Amygdala (tissue), 56 donors: Measurements from ENCODE around the gene FAM107B.
A peak's percentile ranks its signal among the peaks of the same experiment; 100 is the strongest.
"Not testable (repeated sequence)": the region's sequence is repeated elsewhere in the genome, so short reads cannot be mapped to it uniquely, and the experiment has no call there.

Experiments
- DNase-seq, 56 donors: peaks; one replicate each; lab custom pipeline; 2025; lab: John Stamatoyannopoulos, UW

Gene FAM107B

DNA sequence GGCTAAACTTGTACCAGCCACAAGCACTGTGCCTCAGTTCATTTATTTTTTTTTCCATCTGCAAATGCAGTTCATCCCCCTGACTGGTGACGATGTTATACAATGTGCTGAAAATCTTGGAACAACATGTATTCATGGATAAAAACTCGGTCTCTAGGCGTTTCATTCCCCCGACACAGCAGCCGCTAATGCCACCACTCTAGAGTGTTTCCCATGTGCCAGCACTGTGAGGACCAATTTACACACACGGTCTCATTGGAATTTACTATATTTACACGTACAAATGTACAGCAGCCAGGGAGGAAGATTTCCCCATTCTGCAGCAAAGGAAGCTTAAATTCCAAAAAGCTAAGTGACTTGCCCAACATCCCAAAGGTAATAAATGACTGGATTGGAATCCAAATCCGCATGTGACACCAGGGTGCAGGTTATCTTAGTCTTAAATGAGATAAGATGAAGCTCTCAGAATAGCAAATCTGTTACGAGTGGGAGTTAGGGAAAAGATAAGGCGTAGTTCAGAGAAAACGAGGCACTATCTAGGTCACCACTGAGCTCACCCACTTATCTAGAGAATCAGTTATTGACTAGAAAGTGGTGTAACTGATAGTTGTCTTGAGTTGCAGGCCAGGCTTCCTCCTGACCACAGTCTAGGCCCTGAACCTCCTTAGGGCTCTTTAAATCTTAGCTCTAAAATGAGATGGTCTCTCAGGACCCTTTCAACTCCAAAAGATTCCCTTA lies 36.7 kb downstream of the FAM107B start:
- no peak for DNase-seq

GRCh38 chr10:14736600-14737081 lies 38.1 kb downstream of the FAM107B start:
- DNase-seq, result peak in 4 of 56 donors; percentile 3 to 17 (median 12)

GRCh38 chr10:14736043-14736442 lies 38.7 kb downstream of the FAM107B start:
- DNase-seq, result no peak

- DNase-seq, result no peak
Measured at GRCh38 chr10:14731875-14732512, 42.7 kb downstream of the FAM107B start.

GRCh38 chr10:14728346-14728745 lies 46.4 kb downstream of the FAM107B start:
- no peak for DNase-seq

- DNase-seq, result no peak
Measured at GRCh38 chr10:14727924-14728323, 46.8 kb downstream of the FAM107B start.

GRCh38 chr10:14727465-14727864 lies 47.2 kb downstream of the FAM107B start:
- no peak for DNase-seq

DNA sequence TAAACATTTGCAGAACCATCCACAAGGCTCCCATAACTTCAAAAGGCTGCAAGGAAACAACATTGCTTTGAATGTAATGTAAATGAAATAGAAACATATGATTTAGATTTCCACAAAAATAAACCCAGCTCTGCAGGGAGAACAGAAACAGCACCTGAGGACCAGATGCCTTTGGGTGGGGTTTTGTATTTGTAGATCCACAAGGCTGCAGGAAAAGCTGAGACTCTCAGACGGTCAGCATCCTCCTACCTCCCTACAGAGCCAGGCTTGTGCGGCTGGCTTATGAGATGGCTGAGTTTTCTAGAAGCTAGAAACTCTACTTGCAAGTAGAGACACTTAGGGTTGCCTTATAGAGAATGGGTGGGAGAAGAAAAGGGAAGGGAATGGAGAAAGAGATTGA lies 49.8 kb downstream of the FAM107B start:
- no peak for DNase-seq

DNA sequence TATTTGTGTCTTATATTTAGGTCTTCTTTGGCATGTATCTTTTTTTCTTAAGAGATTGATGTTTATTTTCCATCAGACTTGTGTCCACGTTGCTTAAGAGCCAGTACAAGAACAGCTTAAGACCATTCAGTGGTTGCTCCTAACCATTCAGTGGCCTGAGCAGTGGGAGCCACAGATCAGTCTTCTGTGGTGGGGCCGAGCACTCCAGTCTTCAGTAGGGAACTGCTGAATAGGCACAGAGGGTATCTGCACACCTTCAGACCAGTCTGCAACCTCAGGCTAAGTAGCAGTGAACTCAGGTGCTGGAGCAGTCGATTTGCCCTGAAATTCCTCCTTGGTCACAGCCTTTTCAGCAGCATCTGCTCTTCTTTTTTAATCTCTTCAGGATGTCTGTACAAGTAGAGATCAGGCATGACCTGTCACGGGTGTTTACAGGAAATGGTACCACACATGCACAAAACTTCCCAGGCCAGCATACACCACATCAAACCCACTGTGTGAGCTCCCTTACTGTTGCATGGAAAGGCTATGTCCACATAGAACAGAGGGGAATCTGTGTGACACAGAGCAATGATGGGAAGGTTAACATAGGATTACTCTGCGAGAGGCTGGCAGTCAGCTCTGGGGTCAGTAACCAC lies 51.5 kb downstream of the FAM107B start:
- no peak for DNase-seq

GRCh38 chr10:14717552-14717951 lies 57.1 kb downstream of the FAM107B start:
- no peak for DNase-seq

- DNase-seq, result no peak
Measured at GRCh38 chr10:14712991-14713424, 61.7 kb downstream of the FAM107B start.

- DNase-seq, result not testable (repeated sequence)
Measured at GRCh38 chr10:14709344-14709743, 65.4 kb downstream of the FAM107B start.

GRCh38 chr10:14707481-14707880 lies 67.2 kb downstream of the FAM107B start:
- no peak for DNase-seq

- no peak for DNase-seq
Measured at GRCh38 chr10:14705548-14706230, 69.0 kb downstream of the FAM107B start.

DNA sequence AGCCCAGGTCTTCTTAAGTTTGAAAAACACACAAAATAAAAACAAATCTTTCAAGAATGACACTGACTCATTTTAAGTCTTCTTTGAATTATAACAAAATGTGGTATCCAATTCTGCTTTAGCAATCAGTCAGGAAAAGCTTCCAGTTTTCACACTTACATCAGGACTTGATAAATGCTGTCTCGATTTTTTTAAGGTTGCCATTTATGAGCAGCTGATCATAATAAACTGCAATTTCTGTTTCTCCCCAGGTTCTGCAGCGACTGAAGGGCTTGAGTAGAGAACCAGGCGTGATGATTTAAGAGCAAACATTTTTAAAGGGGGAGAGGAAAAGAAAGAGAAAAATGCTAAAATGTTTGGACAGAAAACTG lies 71.1 kb downstream of the FAM107B start:
- DNase-seq, result no peak

GRCh38 chr10:14701466-14701865 lies 73.2 kb downstream of the FAM107B start:
- DNase-seq, result no peak

DNA sequence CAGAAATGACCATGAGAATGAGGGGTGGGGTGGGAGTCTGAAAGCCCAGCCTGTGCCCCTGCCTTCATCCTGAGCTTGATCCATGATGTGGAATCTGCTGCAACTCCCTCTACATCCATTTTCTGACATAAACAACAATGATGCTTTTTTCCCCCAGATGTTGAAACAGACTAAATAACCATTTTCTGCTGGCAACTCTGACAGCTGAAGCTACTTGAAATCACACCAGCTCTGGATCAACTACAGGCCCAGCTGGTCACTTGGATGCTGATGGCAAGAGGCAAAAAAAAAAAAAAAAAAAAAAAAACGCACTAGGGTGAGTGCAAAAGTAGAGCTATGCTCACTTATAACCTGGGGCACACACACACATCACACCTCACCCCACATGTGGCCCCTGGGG lies 74.2 kb downstream of the FAM107B start:
- peak in 4 of 56 donors; percentile 0 to 12 (median 0) for DNase-seq

GRCh38 chr10:14699482-14699881 lies 75.2 kb downstream of the FAM107B start:
- no peak for DNase-seq

DNA sequence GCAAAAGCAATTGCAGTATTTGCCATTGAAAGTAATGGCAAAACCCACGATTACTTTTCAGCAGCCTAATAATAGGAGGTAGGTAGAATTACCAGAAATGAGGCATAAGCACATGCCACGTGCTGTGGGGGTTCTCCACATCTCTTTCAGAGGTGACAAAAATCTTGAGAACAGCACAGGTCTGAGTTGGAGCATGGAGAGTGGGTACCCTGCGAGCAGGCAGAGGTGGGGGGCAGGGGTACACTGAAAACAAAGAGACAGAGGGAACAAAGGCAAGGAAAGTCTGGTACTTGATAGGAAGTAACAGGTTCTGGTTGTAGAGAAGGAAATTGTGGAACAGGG lies 75.9 kb downstream of the FAM107B start:
- DNase-seq, result no peak

GRCh38 chr10:14698111-14698828 lies 76.4 kb downstream of the FAM107B start:
- DNase-seq, result no peak
